Left lung (tissue), 10 donors: ENCODE measurements around the gene GID4. TPM values are rescaled to one million over a fixed set of nuclear protein-coding genes. Genes with fewer than 3 reads are reported as not detected.

ENCODE experiments used
- ATAC-seq: fragments of 200-7000 bp; cut with Tn5 transposase; one replicate; pipeline ENCODE4 v1.9.1; 2020; ENCODE audit warnings: moderate library complexity
- DNase-seq, 4 donors: peaks; one replicate each; pipeline ENCODE4 v3.0.0-alpha.2; 2013 to 2020
- H3K27ac ChIP-seq, 2 donors: fragments of 200-600 bp; sonication (generic) in 1 of 2; one replicate each; pipeline versions ENCODE4 v1.5.0 to v1.8.0; 2020 to 2021
- H3K27me3 ChIP-seq, 2 donors: fragments of 200-600 bp; sonication (generic) in 1 of 2; one replicate each; pipeline versions ENCODE4 v1.5.0 to v1.8.0; 2020 to 2021
- H3K36me3 ChIP-seq, 2 donors: fragments of 200-600 bp; sonication (generic) in 1 of 2; one replicate each; pipeline versions ENCODE4 v1.5.0 to v1.8.0; 2020 to 2021
- H3K4me1 ChIP-seq, 2 donors: fragments of 200-600 bp; one replicate each; pipeline ENCODE4 v1.8.0; 2021
- H3K4me3 ChIP-seq, 2 donors: fragments of 200-600 bp; sonication (generic) in 1 of 2; one replicate each; pipeline versions ENCODE4 v1.5.0 to v1.8.0; 2020 to 2021; ENCODE audit warnings: mild to moderate bottlenecking in 1 of 2
- H3K9me3 ChIP-seq, 2 donors: fragments of 200-600 bp; sonication (generic) in 1 of 2; one replicate each; pipeline versions ENCODE4 v1.5.0 to v1.8.0; 2020 to 2021
- CTCF ChIP-seq, 2 donors: fragments of 200-600 bp; sonication (generic) in 1 of 2; IDR thresholded peaks; one replicate each; pipeline versions ENCODE4 v1.5.0 to v1.8.0; 2021; ENCODE audit warnings: antibody characterized with exemption in 2 of 2
- intact Hi-C, 2 donors: fragments of 100-400 bp; cut with DNase I; formaldehyde crosslinking; loops; one replicate each; pipeline versions ENCODE4 v1.11.2 to v1.14.2; 2022
- polyA plus RNA-seq, 6 donors: library from polyadenylated mRNA; unstranded; fragments of 120-200 nt; gene quantifications; one replicate each; pipeline ENCODE4 v1.2.1, GENCODE V29; 2013; ENCODE audit not compliant: insufficient read length in 6 of 6
- total RNA-seq, 2 donors: library from RNA; stranded (reverse); fragmentation: NEBNext Ultra II Directional; extraction: Animal tissue kit (Norgen Biotek cat#: 25700); gene quantifications; one replicate each; pipeline ENCODE4 v1.2.1, GENCODE V29; 2021
- donor health status: DM: no; HTN: yes; CAD: no.
- donor health status: DM: no; HTN: no; CAD: no.

The GID4 gene
- total and polyA plus RNA-seq, 8 donors = 7.9 to 15.1 (median 13.0) TPM

- intact Hi-C loops = no loop called here
- no peak for ATAC-seq
- no peak for TF ChIP-seq CTCF (IDR thresholded peaks at IDR 0.05)
- peaks cover 0 to 8% of the 10 kb centered on the region in 2 donors for H3K36me3 ChIP-seq
- H3K27me3 ChIP-seq = no peaks in the 10 kb centered on the region
- H3K4me1 ChIP-seq = no peaks in the 10 kb centered on the region
- no peak overlapping the region for H3K27ac ChIP-seq
- DNase-seq = no peak
- H3K4me3 ChIP-seq = no peak overlapping the region
- H3K9me3 ChIP-seq = no peaks in the 10 kb centered on the region
These were observed 39.2 kb upstream of the GID4 start for GRCh38 chr17:18000030-18000408.

GRCh38 chr17:18002171-18002570 lies 37.0 kb upstream of the GID4 start:
- H3K4me1 ChIP-seq = no peaks in the 10 kb centered on the region
- ATAC-seq = no peak
- intact Hi-C loops = no loop called here
- DNase-seq = no peak
- no peak overlapping the region for H3K27ac ChIP-seq
- no peaks in the 10 kb centered on the region for H3K27me3 ChIP-seq
- no peak for TF ChIP-seq CTCF (IDR thresholded peaks at IDR 0.05)
- H3K4me3 ChIP-seq = no peak overlapping the region
- H3K9me3 ChIP-seq = no peaks in the 10 kb centered on the region
- H3K36me3 ChIP-seq = peaks cover 0 to 19% of the 10 kb centered on the region in 2 donors

GRCh38 chr17:18004345-18004744 lies 34.9 kb upstream of the GID4 start:
- no peaks in the 10 kb centered on the region for H3K9me3 ChIP-seq
- no peak overlapping the region for H3K4me3 ChIP-seq
- no peak for ATAC-seq
- DNase-seq = no peak
- peaks cover 0 to 39% of the 10 kb centered on the region in 2 donors for H3K36me3 ChIP-seq
- H3K27ac ChIP-seq = no peak overlapping the region
- H3K27me3 ChIP-seq = no peaks in the 10 kb centered on the region
- TF ChIP-seq CTCF (IDR thresholded peaks at IDR 0.05) = no peak
- H3K4me1 ChIP-seq = no peaks in the 10 kb centered on the region
- intact Hi-C loops = no loop called here

GRCh38 chr17:18004884-18005305 lies 34.3 kb upstream of the GID4 start:
- H3K4me3 ChIP-seq = no peak overlapping the region
- DNase-seq (no peak), ATAC-seq (no peak)
- intact Hi-C loops = no loop called here
- peaks cover 0 to 44% of the 10 kb centered on the region in 2 donors for H3K36me3 ChIP-seq
- H3K27ac ChIP-seq = no peak overlapping the region
- TF ChIP-seq CTCF (IDR thresholded peaks at IDR 0.05) = peak in 1 of 2 donors; percentile 10
- H3K4me1 ChIP-seq = no peaks in the 10 kb centered on the region
- no peaks in the 10 kb centered on the region for H3K27me3 ChIP-seq
- no peaks in the 10 kb centered on the region for H3K9me3 ChIP-seq

- Histone ChIP-seq H3K9me3 (no peaks in the 10 kb centered on the region), H3K4me3 (no peak overlapping the region), H3K36me3 (peaks cover 0 to 50% of the 10 kb centered on the region in 2 donors), H3K27me3 (no peaks in the 10 kb centered on the region), H3K4me1 (no peaks in the 10 kb centered on the region), H3K27ac (no peak overlapping the region)
- no peak for TF ChIP-seq CTCF (IDR thresholded peaks at IDR 0.05)
- no peak for ATAC-seq
- no peak for DNase-seq
- intact Hi-C loops = no loop called here
These were observed 33.7 kb upstream of the GID4 start for GRCh38 chr17:18005496-18005895.
